Fibroblast of lung (primary cell): ENCODE results near the gene SLC4A8. TPM values are rescaled to one million over a fixed set of nuclear protein-coding genes. Genes with fewer than 3 reads are reported as not detected.

Experiments used
- DNase-seq, 2 donors: peaks; one replicate each; pipeline versions ENCODE4 v3.0.0 to v3.0.0-alpha.2; 2010; ENCODE audit warnings: low read depth in 2 of 2
- H2AFZ ChIP-seq: 2 replicates; pipeline ENCODE4 v1.5.1; 2012; ENCODE audit warnings: low read length, control low read depth, inconsistent platforms
- H3K27ac ChIP-seq: 2 replicates; pipeline ENCODE4 v1.5.1; 2011; ENCODE audit warnings: low read length, control low read depth; ENCODE audit not compliant: insufficient read depth
- H3K27me3 ChIP-seq: 2 replicates; pipeline ENCODE4 v1.5.1; 2011; ENCODE audit warnings: mild to moderate bottlenecking, low read length; ENCODE audit not compliant: control insufficient read depth, insufficient read depth
- H3K36me3 ChIP-seq: 2 replicates; pipeline ENCODE4 v1.5.1; 2011; ENCODE audit warnings: low read length; ENCODE audit not compliant: control insufficient read depth, insufficient read depth
- H3K4me1 ChIP-seq: 2 replicates; pipeline ENCODE4 v1.5.1; 2011; ENCODE audit warnings: low read length; ENCODE audit not compliant: control insufficient read depth, insufficient read depth; ENCODE audit errors: extremely low read depth
- H3K4me2 ChIP-seq: 2 replicates; pipeline ENCODE4 v1.5.1; 2011; ENCODE audit warnings: low read length, control low read depth; ENCODE audit not compliant: insufficient read depth; ENCODE audit errors: extremely low read depth
- H3K4me3 ChIP-seq, 4 experiments: fragments of 200-600 bp in 1 of 4; sonication (generic) in 1 of 4; replicated peaks in 1 of 4; 2 replicates each; pipeline ENCODE4 v1.5.1; 2011 to 2016; ENCODE audit warnings: low read length in 4 of 4, low read depth in 3 of 4, mild to moderate bottlenecking in 3 of 4, control low read depth in 2 of 4, inconsistent platforms in 1 of 4, mixed read lengths in 1 of 4; ENCODE audit not compliant: insufficient read depth in 1 of 4; ENCODE audit errors: control extremely low read depth in 1 of 4
- H3K79me2 ChIP-seq: 2 replicates; pipeline ENCODE4 v1.5.1; 2012; ENCODE audit warnings: mild to moderate bottlenecking, low read length, inconsistent platforms; ENCODE audit not compliant: control insufficient read depth, insufficient read depth
- H3K9ac ChIP-seq: 2 replicates; pipeline ENCODE4 v1.5.1; 2011; ENCODE audit warnings: mild to moderate bottlenecking, low read length, control low read depth; ENCODE audit not compliant: insufficient read depth
- H3K9me3 ChIP-seq: 2 replicates; pipeline ENCODE4 v1.5.1; 2012; ENCODE audit warnings: low read depth, low read length; ENCODE audit not compliant: control insufficient read depth, insufficient read depth
- H4K20me1 ChIP-seq: 2 replicates; pipeline ENCODE4 v1.5.1; 2011; ENCODE audit warnings: low read length; ENCODE audit not compliant: control insufficient read depth, insufficient read depth; ENCODE audit errors: extremely low read depth
- CTCF ChIP-seq, 2 donors: IDR thresholded peaks in 1 of 2; conservative IDR thresholded peaks in 1 of 2; 1 replicate in 1 of 2; 2 replicates in 1 of 2; pipeline ENCODE4 v1.5.1; 2011 to 2012; ENCODE audit warnings: low read length in 2 of 2, control low read depth in 1 of 2, inconsistent platforms in 1 of 2, low read depth in 1 of 2, mild to moderate bottlenecking in 1 of 2
- EZH2 ChIP-seq: IDR thresholded peaks from 2 replicates; pipeline ENCODE4 v1.5.1; 2012; ENCODE audit warnings: low read length, control low read depth, mild to moderate bottlenecking; ENCODE audit errors: missing control alignments
- polyA plus RNA-seq, 2 donors: library from polyadenylated mRNA; depleted of rRNA in 1 of 2; stranded (reverse) in 1 of 2; unstranded in 1 of 2; fragments of >200 nt; gene quantifications; 2 replicates each; pipeline ENCODE4 v1.2.1, GENCODE V29; 2011 to 2012; ENCODE audit warnings: missing spikeins in 1 of 2
- total RNA-seq: library from RNA; depleted of rRNA; stranded (reverse); fragments of >200 nt; gene quantifications from 2 replicates; pipeline ENCODE4 v1.2.1, GENCODE V29; 2014

The SLC4A8 gene
- total and polyA plus RNA-seq, 2 donors (not counting 1 experiment from before 2014, with no cell fraction given), result 4.9 to 7.3 TPM

GRCh38 chr12:51538149-51538548 is 113.5 kb downstream of the SLC4A8 start:
- no peak overlapping the region for H3K4me3 ChIP-seq
- no peak for TF ChIP-seq EZH2
- TF ChIP-seq CTCF (conservative IDR thresholded peaks at IDR 0.05 in 1 of 2, IDR thresholded peaks at IDR 0.05 in 1 of 2; ENCODE audit: low read depth in 1 of 2, low read length in 2 of 2), result no peak
- H3K4me1 ChIP-seq, result no peaks in the 10 kb centered on the region
- H3K27ac ChIP-seq, result no peak overlapping the region
- no peak overlapping the region for H3K9ac ChIP-seq
- H4K20me1 ChIP-seq, result no peaks in the 10 kb centered on the region
- no peaks in the 10 kb centered on the region for H3K79me2 ChIP-seq
- H3K27me3 ChIP-seq, result no peaks in the 10 kb centered on the region
- H2AFZ ChIP-seq, result no peak overlapping the region
- DNase-seq, result no peak
- H3K4me2 ChIP-seq, result no peak overlapping the region
- H3K36me3 ChIP-seq, result no peaks in the 10 kb centered on the region
- H3K9me3 ChIP-seq, result no peaks in the 10 kb centered on the region

GRCh38 chr12:51538599-51538998 is 114.0 kb downstream of the SLC4A8 start:
- Histone ChIP-seq H3K9ac (no peak overlapping the region), H3K4me1 (no peaks in the 10 kb centered on the region), H3K9me3 (no peaks in the 10 kb centered on the region), H3K4me3 (no peak overlapping the region), H3K79me2 (no peaks in the 10 kb centered on the region), H4K20me1 (no peaks in the 10 kb centered on the region), H3K27ac (no peak overlapping the region), H3K27me3 (no peaks in the 10 kb centered on the region), H3K36me3 (no peaks in the 10 kb centered on the region), H3K4me2 (no peak overlapping the region), H2AFZ (no peak overlapping the region)
- TF ChIP-seq CTCF (conservative IDR thresholded peaks at IDR 0.05 in 1 of 2, IDR thresholded peaks at IDR 0.05 in 1 of 2; ENCODE audit: low read depth in 1 of 2, low read length in 2 of 2) (no peak), EZH2 (no peak)
- no peak for DNase-seq

- Histone ChIP-seq H3K4me1 (no peaks in the 10 kb centered on the region), H3K36me3 (no peaks in the 10 kb centered on the region), H3K9me3 (no peaks in the 10 kb centered on the region), H3K4me2 (no peak overlapping the region), H2AFZ (no peak overlapping the region), H3K79me2 (no peaks in the 10 kb centered on the region), H3K27ac (no peak overlapping the region), H3K4me3 (no peak overlapping the region), H4K20me1 (no peaks in the 10 kb centered on the region), H3K27me3 (no peaks in the 10 kb centered on the region), H3K9ac (no peak overlapping the region)
- TF ChIP-seq CTCF (conservative IDR thresholded peaks at IDR 0.05 in 1 of 2, IDR thresholded peaks at IDR 0.05 in 1 of 2; ENCODE audit: low read depth in 1 of 2, low read length in 2 of 2), result no peak
- TF ChIP-seq EZH2, result no peak
- DNase-seq, result no peak
Observed at GRCh38 chr12:51540996-51541395, 116.4 kb downstream of the SLC4A8 start.
